ENCODE results near the gene SNRNP200. TPM values are rescaled to one million over a fixed set of nuclear protein-coding genes. Genes with fewer than 3 reads are reported as not detected.

The SNRNP200 gene
- 51.7 and 67.3 TPM in 2 replicates for total RNA-seq (2014; rRNA removed; shearing (Covaris generic))

GRCh38 chr2:96305091-96305978 lies at the start of gene SNRNP200:
SNRNP200 (minus strand) TSS chr2:96305546; CDS start chr2:96305437, 109 bp downstream.

GRCh38 chr2:96325041-96325883 lies 19.9 kb upstream of the SNRNP200 start, which contains the start of gene ITPRIPL1:
ITPRIPL1 (plus strand) TSS chr2:96325317; CDS start chr2:96325840, 523 bp downstream.

DNA sequence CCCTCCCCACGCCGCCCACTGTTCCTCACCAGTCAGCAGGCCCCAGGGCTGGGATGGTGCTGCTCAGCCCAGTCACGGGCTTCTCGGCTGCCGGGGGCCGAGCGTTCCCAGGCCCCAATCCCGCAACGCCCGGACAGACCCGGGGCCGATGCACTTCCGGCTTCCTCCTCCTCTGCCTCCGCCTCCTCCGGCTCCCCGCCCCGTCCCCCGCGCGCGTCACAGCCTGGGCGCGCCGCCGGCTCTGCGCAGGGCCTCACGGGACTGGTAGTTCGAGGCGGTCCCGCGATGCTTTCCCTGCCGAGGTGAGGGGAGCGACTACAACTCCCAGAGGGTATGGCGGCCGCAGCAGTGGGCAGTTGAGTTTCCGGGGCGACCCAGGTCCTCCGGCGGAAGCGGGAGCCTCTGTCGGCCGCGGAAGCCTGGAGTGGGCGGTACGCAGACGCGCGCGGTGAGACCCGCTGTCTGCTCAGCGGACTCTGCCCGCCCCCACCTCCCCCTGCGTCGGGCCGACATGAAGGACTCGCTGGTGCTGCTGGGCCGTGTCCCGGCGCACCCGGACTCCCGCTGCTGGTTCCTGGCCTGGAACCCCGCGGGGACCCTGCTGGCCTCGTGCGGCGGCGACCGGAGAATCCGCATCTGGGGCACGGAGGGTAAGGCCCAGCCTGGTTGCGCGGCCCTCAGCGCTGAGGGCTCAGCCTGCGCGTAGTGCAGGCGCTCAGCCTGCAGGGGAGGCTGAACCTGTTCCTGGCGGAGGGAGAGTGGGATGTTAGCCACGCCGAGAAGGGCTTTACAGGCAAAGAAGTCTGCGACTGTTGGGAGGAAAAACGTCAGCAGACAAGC lies 39.3 kb downstream of the SNRNP200 start, which contains the start of the genes CIAO1 and TMEM127:
Gene CIAO1, plus strand, starts transcription at position 386 of the 840 bp plus-strand sequence. Its CDS starts 126 bp downstream, at position 512.
Gene TMEM127, minus strand, starts transcription at position 158 of the 840 bp plus-strand sequence. CDS start 616 bp downstream, outside the sequence.

Other genes starting within 250 kb of the SNRNP200 start
- not detected in 2 replicates for gene ADRA2B, start 189.0 kb downstream of the SNRNP200 start, total RNA-seq (2014; rRNA removed; shearing (Covaris generic))
- not detected in 2 replicates for gene ASTL, start 167.0 kb downstream of the SNRNP200 start, total RNA-seq (2014; rRNA removed; shearing (Covaris generic))
- 17.0 and 18.2 TPM in 2 replicates for gene DUSP2, start 160.1 kb downstream of the SNRNP200 start, total RNA-seq (2014; rRNA removed; shearing (Covaris generic))
- gene STARD7, start 96.7 kb downstream of the SNRNP200 start, total RNA-seq (2014; rRNA removed; shearing (Covaris generic)), result 66.6 and 73.0 TPM in 2 replicates
- gene TMEM127, start 39.5 kb downstream of the SNRNP200 start, total RNA-seq (2014; rRNA removed; shearing (Covaris generic)), result 10.4 and 14.6 TPM in 2 replicates
- gene CIAO1, start 39.3 kb downstream of the SNRNP200 start, total RNA-seq (2014; rRNA removed; shearing (Covaris generic)), result 95.5 and 104 TPM in 2 replicates
- 10.1 and 11.2 TPM in 2 replicates for gene ITPRIPL1, start 19.8 kb upstream of the SNRNP200 start, total RNA-seq (2014; rRNA removed; shearing (Covaris generic))
- 38.4 and 43.9 TPM in 2 replicates for gene NCAPH, start 30.2 kb upstream of the SNRNP200 start, total RNA-seq (2014; rRNA removed; shearing (Covaris generic))
- gene NEURL3, start 199.8 kb upstream of the SNRNP200 start, total RNA-seq (2014; rRNA removed; shearing (Covaris generic)), result 0.11 and 0.19 TPM in 2 replicates
- gene ARID5A, start 231.2 kb upstream of the SNRNP200 start, total RNA-seq (2014; rRNA removed; shearing (Covaris generic)), result 5.3 and 8.4 TPM in 2 replicates

All from A375 (cell line).